Adipocyte (in vitro differentiated cells): ENCODE results near the gene WDFY4.

ENCODE experiments used
- DNase-seq: peaks from one replicate; pipeline ENCODE4 v3.0.0-alpha.2; 2015; ENCODE audit warnings: low read depth
- H3K27me3 ChIP-seq: replicated peaks from 2 replicates; pipeline ENCODE4 v1.7.0; 2013; ENCODE audit warnings: mild to moderate bottlenecking, low read length, moderate library complexity; ENCODE audit not compliant: control insufficient read depth, insufficient read depth
- H3K36me3 ChIP-seq: 2 replicates; pipeline ENCODE4 v1.7.0; 2013; ENCODE audit warnings: low read length, mild to moderate bottlenecking, moderate library complexity; ENCODE audit not compliant: control insufficient read depth, insufficient read depth, severe bottlenecking
- H3K4me1 ChIP-seq: 2 replicates; pipeline ENCODE4 v1.7.0; 2013; ENCODE audit warnings: mild to moderate bottlenecking, low read length, moderate library complexity; ENCODE audit not compliant: control insufficient read depth, insufficient read depth
- H3K4me3 ChIP-seq: 2 replicates; pipeline ENCODE4 v1.7.0; 2013; ENCODE audit warnings: mild to moderate bottlenecking, low read length, moderate library complexity
- H3K9ac ChIP-seq: 2 replicates; pipeline ENCODE4 v1.7.0; 2013; ENCODE audit warnings: mild to moderate bottlenecking, low read length, moderate library complexity
- H3K9me3 ChIP-seq: 2 replicates; pipeline ENCODE4 v1.7.0; 2013; ENCODE audit warnings: mild to moderate bottlenecking, low read length, moderate library complexity; ENCODE audit not compliant: control insufficient read depth

The WDFY4 gene

DNA sequence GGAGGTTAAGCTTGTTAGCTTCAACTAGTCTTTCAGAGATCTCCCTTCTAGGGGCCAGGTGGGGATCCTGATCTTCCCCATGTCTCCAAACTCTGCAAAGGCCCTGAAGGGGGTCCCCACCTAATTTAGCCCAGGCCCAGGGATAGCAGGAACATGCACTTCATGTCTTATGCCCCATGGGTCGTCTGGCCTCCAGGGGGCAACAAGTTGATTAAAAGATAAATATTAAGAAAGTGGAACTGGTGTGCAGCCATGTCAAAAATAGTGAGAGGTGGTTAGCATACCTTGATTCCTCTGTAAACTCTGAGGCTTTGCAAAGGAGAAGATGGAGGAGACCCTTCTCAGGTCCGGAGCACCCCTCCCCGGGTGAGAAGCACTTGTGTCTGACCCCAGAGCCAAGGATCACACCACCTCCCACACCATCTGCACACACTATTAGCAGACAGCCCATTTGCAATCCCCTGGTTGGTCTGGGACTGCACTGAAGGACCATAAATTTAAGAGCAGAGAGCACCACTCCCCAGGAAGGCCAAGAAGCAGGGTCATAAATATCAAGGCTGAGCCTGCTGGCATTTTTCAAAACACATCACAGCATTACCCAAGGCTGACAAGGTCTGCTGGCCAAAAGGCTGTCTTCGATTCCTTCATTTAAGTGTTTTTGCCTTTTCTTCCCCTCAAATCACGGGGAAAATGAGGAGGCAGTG lies 299.1 kb downstream of the WDFY4 start:
- no peak overlapping the region for H3K4me3 ChIP-seq
- H3K9me3 ChIP-seq: no peaks in the 10 kb centered on the region
- H3K9ac ChIP-seq: no peak overlapping the region
- H3K4me1 ChIP-seq: no peaks in the 10 kb centered on the region
- no peaks in the 10 kb centered on the region for H3K36me3 ChIP-seq
- no peaks in the 10 kb centered on the region for H3K27me3 ChIP-seq
- DNase-seq: no peak

DNA sequence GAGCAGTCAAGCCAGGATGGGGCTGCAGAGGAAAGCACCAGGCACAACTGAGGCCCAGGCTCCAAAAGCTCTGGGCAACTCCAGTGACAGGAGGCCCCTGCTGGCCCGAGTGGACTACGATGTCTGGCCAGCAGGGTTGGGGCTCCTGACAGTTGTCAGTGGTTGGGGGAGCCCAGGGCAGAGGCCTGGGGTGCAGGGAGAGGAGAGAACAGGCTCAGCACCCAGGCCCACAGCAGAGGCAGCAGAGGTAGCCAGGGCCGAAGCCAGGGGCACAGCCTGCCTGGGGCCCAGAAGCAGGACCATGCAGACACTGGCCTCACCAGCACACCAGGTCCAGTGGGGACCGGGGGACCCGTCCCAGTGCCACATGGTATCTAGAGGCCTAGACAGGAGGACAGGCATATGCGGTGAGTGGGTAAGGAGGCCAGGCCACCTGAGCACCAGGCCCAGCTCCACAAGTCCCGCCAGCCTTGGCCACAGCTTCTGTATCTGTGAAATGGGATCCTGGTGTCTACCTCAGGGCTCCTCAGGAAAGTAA lies 301.0 kb downstream of the WDFY4 start:
- Histone ChIP-seq H3K4me3 (no peak overlapping the region), H3K9ac (no peak overlapping the region), H3K4me1 (no peaks in the 10 kb centered on the region), H3K9me3 (no peaks in the 10 kb centered on the region), H3K36me3 (no peaks in the 10 kb centered on the region), H3K27me3 (no peaks in the 10 kb centered on the region)
- no peak for DNase-seq

DNA sequence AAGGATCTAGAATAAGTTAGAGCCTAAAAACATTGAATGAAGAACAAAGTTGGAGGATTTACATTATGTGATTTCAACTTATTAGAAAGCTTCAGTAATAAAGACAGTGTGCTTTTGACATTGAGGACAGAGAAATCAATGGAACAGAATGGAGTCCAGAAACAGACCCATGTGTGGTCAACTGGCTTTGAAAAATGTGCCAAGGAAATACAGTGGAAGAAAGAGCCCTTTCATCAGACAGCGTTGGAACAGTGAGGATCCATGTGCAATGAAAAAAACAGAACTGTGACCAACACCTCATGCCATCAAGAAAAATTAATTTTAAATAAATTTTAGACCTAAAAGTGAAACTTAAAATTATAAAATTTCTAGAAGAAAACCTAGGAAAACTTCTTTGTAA lies 305.6 kb downstream of the WDFY4 start:
- Histone ChIP-seq H3K9me3 (no peaks in the 10 kb centered on the region), H3K27me3 (no peaks in the 10 kb centered on the region), H3K9ac (no peak overlapping the region), H3K4me3 (no peak overlapping the region), H3K36me3 (no peaks in the 10 kb centered on the region), H3K4me1 (no peaks in the 10 kb centered on the region)
- DNase-seq: no peak

DNA sequence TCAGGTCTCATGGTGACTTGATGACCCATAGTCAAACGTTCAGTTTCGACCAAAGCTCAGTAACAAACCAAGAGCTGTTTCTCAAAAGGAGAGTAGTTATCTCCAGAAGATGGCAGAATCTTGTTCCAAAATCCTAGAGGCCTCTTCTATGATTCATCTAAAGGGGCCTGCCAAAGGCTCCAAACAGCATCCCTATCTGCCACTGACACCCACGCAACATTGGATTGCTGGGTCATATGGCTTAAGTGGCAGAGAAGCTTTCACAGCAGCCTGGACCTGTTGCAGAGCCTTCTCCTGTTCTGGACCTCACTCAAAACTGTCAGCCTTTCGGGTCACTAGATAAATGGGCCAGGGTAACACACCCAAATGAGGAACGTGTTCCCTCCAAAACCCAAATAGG lies 309.0 kb downstream of the WDFY4 start:
- H3K9me3 ChIP-seq: no peaks in the 10 kb centered on the region
- no peaks in the 10 kb centered on the region for H3K27me3 ChIP-seq
- no peak for DNase-seq
- no peaks in the 10 kb centered on the region for H3K36me3 ChIP-seq
- no peaks in the 10 kb centered on the region for H3K4me1 ChIP-seq
- no peak overlapping the region for H3K9ac ChIP-seq
- no peak overlapping the region for H3K4me3 ChIP-seq

DNA sequence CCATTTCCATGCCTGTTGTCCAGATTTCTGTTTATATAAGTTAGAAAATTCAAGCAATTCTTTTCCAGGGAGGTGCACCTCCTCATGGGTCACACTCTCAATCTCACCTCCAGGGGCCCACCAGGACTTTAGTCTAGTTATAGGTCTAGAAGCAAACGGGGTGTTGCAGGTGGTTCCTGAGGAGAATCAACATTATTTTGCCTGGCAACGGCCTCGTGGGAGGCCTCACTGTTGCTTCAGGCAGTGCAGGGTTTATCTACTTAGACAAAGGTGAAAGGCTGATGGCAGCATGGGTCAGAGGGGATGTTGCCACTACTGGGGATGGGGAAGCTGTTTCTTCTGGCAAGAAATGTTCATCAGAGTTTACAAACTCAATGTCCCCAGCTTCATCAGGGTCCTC lies 311.7 kb downstream of the WDFY4 start:
- DNase-seq: no peak
- H3K9me3 ChIP-seq: no peaks in the 10 kb centered on the region

DNA sequence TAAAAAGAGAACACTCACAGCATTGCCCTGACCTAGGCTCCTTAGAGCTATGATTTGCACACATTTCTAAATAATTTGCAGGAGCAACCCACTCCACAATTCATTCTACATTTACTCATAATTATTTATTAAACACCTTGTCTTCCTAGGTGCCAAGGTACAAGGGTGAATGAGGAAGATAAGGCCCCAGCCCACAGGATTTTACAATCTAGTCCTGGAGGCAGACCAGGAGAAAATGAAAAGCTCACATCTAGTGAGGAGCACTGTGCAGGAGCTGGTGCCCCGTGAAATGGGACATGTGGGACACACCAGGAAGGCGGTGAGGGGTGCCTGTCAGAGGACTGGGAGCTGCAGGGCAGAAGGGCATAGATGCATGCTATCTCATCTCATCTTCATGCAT lies 314.7 kb downstream of the WDFY4 start:
- no peak overlapping the region for H3K4me3 ChIP-seq
- H3K9me3 ChIP-seq: no peaks in the 10 kb centered on the region
- H3K36me3 ChIP-seq: no peaks in the 10 kb centered on the region
- no peak for DNase-seq
- H3K27me3 ChIP-seq: peaks cover 12% of the 10 kb centered on the region
- no peaks in the 10 kb centered on the region for H3K4me1 ChIP-seq
- no peak overlapping the region for H3K9ac ChIP-seq

More for the DNA sequence above, 311.7 kb downstream of the WDFY4 start:
- H3K9ac ChIP-seq: no peak overlapping the region
- no peak overlapping the region for H3K4me3 ChIP-seq
- no peaks in the 10 kb centered on the region for H3K36me3 ChIP-seq
- H3K27me3 ChIP-seq: peaks cover 12% of the 10 kb centered on the region
- no peaks in the 10 kb centered on the region for H3K4me1 ChIP-seq

DNA sequence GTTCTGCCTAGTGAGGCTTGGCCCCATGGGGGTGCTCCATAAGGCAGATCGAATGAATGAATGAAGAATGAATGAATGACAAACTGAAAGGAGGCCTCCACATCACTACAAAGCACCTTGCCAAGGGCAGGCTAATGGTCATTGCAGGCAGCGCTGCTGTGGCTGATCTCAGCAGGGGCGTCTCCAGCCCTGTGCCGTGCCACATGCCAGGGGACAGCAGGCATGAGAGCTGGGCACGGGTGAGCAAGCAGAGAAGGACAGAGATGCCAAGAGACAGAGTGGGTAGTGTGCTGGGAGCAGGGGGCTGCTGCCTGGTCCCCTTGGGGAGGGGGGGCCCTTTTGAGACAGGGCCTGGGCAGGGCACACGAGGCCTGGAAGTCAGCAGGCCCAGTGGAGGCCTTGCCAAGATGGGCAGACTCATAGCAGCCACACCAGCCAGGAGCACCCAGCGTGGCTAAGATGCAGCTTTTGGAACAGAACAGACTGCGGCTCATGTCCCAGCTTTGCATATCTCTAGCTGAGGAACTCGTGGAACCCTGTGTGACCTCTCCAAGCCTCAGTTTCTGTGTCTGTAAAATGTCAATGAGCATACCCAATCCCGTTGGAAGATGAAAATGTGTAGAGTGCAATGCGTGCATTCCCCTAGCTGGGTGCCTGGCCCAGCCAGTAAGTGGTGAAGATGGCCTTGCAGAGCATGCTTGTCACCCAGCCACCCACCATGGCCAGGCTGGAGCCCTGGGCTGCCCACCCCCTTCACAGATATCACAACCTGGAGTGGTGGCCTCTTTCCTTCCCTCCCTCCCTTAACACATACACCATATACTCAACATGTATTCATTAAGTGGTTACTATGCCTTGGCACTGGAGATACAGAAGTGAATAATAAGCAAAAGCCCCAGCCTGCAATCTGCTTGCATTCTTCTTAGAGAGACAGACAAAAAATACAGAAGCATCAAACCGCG lies 316.0 kb downstream of the WDFY4 start:
- Histone ChIP-seq H3K4me3 (no peak overlapping the region), H3K9ac (no peak overlapping the region), H3K27me3 (peaks cover 12% of the 10 kb centered on the region), H3K9me3 (no peaks in the 10 kb centered on the region), H3K36me3 (no peaks in the 10 kb centered on the region), H3K4me1 (peaks cover 8% of the 10 kb centered on the region)
- DNase-seq: no peak

DNA sequence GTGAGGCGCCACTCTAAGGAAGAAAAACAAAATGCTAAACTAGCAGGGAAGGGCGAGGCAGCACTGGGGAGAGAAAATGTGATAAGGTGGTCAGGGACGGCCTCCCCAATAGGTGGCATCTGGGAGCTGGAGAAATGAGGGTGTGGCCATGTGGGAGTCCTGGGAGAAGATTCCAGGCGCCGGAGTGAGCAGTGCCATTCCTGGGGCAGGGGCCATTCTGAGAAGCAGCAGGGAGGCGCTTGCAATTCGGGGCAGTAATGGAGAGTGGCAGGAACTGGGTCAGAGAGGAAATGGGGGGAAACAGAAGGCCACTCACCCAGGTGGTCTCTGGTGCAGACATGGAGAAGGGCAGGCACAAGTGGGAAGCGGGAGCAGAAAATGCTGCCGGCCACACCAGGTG lies 316.7 kb downstream of the WDFY4 start:
- no peak for DNase-seq
- H3K4me1 ChIP-seq: peaks cover 8% of the 10 kb centered on the region
- no peaks in the 10 kb centered on the region for H3K36me3 ChIP-seq
- no peak overlapping the region for H3K9ac ChIP-seq
- H3K27me3 ChIP-seq: peaks cover 12% of the 10 kb centered on the region
- no peak overlapping the region for H3K4me3 ChIP-seq
- H3K9me3 ChIP-seq: no peaks in the 10 kb centered on the region

DNA sequence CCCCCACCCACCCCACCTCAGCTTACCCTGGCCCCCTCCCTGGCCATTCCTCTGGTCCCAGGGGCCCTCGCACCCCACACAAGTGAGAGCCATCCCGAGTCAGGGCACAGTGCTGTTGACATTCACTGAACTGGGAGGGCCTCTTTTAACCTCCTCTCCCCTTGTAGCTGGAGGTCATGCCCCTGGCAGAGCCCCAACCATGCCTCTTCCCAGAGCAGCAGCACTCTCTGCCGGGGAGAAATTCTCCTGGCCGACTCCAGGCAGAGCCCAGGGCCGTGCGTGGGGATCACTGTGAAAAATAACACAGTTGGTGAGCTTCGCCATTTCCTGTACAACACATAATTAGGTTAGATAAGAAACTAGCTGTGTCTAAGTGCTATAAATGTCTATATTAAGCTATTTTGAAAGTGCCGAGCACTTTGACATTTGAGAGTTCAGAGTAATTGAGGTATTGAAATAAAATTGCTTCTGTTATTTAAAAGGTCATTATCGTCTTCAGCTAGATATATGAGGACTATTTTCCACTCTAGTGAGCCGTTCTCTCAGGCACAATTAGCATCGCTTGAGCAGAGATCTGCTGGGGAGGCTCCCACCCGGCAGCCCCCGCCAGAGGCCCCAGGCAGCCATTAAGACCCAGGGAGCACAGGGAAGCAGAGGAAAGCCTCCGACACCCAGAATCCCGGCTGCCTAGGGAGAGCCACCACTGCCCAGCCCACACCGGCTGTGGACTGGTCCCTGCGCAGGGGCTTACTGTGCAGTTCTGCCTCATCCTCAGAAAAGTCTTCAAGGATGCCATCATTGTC lies 317.4 kb downstream of the WDFY4 start:
- Histone ChIP-seq H3K36me3 (no peaks in the 10 kb centered on the region), H3K4me3 (no peak overlapping the region), H3K27me3 (peaks cover 12% of the 10 kb centered on the region), H3K9ac (no peak overlapping the region), H3K4me1 (peaks cover 8% of the 10 kb centered on the region), H3K9me3 (no peaks in the 10 kb centered on the region)
- no peak for DNase-seq

DNA sequence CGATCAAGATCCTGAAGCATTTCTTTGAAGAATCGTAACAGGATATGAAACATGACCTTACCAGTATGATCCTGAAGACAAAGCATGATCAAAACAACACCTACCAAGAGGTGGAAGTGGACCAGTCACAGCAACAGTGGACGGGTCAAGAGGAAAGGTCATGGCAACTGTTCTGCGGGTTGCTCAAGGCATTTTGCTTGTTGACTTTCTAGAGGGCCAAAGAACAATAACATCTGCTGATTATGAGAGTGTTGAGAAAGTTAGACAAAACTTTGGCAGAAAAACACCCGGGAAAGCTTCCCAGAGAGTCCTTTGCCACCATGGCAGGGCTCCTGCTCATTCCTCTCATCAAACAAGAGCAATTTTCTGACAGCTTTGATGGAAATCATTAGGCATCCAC lies 320.6 kb downstream of the WDFY4 start:
- no peak for DNase-seq
- no peaks in the 10 kb centered on the region for H3K9me3 ChIP-seq

DNA sequence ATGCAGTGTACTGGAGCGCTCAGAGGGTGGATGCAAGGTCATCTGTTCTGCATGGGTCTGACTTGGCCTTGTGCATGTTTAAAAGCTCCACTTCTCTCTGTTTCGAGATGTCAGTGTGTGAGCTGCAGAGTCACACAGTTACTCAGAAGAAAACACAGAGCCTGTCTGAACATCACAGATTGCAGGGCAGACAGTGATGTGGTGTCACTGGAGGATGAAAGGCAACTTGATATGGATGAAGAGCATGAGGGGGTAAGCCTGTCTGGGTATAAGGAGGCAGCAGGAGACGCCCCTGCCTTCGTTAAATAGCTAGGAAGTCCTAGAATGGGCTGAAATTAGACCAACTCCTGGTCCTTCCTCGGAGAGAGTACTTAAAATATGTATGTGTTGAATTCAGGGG lies 322.5 kb downstream of the WDFY4 start:
- Histone ChIP-seq H3K9ac (no peak overlapping the region), H3K4me3 (no peak overlapping the region), H3K36me3 (no peaks in the 10 kb centered on the region), H3K4me1 (peaks cover 16% of the 10 kb centered on the region), H3K9me3 (no peaks in the 10 kb centered on the region), H3K27me3 (peaks cover 8% of the 10 kb centered on the region)
- DNase-seq: no peak

More for the DNA sequence above, 320.6 kb downstream of the WDFY4 start:
- Histone ChIP-seq H3K27me3 (peaks cover 8% of the 10 kb centered on the region), H3K4me3 (no peak overlapping the region), H3K36me3 (no peaks in the 10 kb centered on the region), H3K9ac (no peak overlapping the region), H3K4me1 (peaks cover 16% of the 10 kb centered on the region)
